ENCODE data around the gene PTPN20.
"Not testable (repeated sequence)": the region's sequence is repeated elsewhere in the genome, so short reads cannot be mapped to it uniquely, and the experiment has no call there.

Gene PTPN20

GRCh38 chr10:46952540-46952939, 41.3 kb downstream of the PTPN20 start:
- not testable (repeated sequence) for DNase-seq (ENCODE audit: low read depth in 2 of 2)

- DNase-seq (ENCODE audit: low read depth in 2 of 2) = not testable (repeated sequence)
Observed at GRCh38 chr10:46960742-46961141, 49.5 kb downstream of the PTPN20 start.

- DNase-seq (ENCODE audit: low read depth in 2 of 2) = not testable (repeated sequence)
Observed at GRCh38 chr10:46963356-46963755, 52.1 kb downstream of the PTPN20 start.

GRCh38 chr10:46967013-46967412, 55.8 kb downstream of the PTPN20 start:
- not testable (repeated sequence) for DNase-seq (ENCODE audit: low read depth in 2 of 2)

- not testable (repeated sequence) for DNase-seq (ENCODE audit: low read depth in 2 of 2)
Observed at GRCh38 chr10:46980223-46980622, 69.0 kb downstream of the PTPN20 start.

GRCh38 chr10:46987233-46987924, 76.2 kb downstream of the PTPN20 start:
- not testable (repeated sequence) for DNase-seq (ENCODE audit: low read depth in 2 of 2)

- no peak for DNase-seq (ENCODE audit: low read depth in 2 of 2)
Observed at GRCh38 chr10:46992803-46993561, 81.8 kb downstream of the PTPN20 start.

- DNase-seq (ENCODE audit: low read depth in 2 of 2) = no peak
Observed at GRCh38 chr10:46995234-46995633, 84.0 kb downstream of the PTPN20 start.

- no peak for DNase-seq (ENCODE audit: low read depth in 2 of 2)
Observed at GRCh38 chr10:46998192-46998591, 87.0 kb downstream of the PTPN20 start.

- no peak for DNase-seq (ENCODE audit: low read depth in 2 of 2)
Observed at GRCh38 chr10:46998595-46998994, 87.4 kb downstream of the PTPN20 start.

- DNase-seq (ENCODE audit: low read depth in 2 of 2) = no peak
Observed at GRCh38 chr10:46999217-46999616, 88.0 kb downstream of the PTPN20 start.

- DNase-seq (ENCODE audit: low read depth in 2 of 2) = no peak
Observed at GRCh38 chr10:47008769-47009168, 97.5 kb downstream of the PTPN20 start.

- no peak for DNase-seq (ENCODE audit: low read depth in 2 of 2)
Observed at GRCh38 chr10:47009215-47009838, 98.1 kb downstream of the PTPN20 start.

- no peak for DNase-seq (ENCODE audit: low read depth in 2 of 2)
Observed at GRCh38 chr10:47010036-47010435, 98.8 kb downstream of the PTPN20 start.

GRCh38 chr10:47012214-47012613, 101.0 kb downstream of the PTPN20 start:
- DNase-seq (ENCODE audit: low read depth in 2 of 2) = no peak

- DNase-seq (ENCODE audit: low read depth in 2 of 2) = no peak
Observed at GRCh38 chr10:47013507-47014154, 102.4 kb downstream of the PTPN20 start.

GRCh38 chr10:47015404-47015803, 104.2 kb downstream of the PTPN20 start:
- no peak for DNase-seq (ENCODE audit: low read depth in 2 of 2)

GRCh38 chr10:47016564-47016963, 105.3 kb downstream of the PTPN20 start:
- DNase-seq (ENCODE audit: low read depth in 2 of 2) = no peak

- DNase-seq (ENCODE audit: low read depth in 2 of 2) = no peak
Observed at GRCh38 chr10:47018026-47018735, 107.0 kb downstream of the PTPN20 start.

- no peak for DNase-seq (ENCODE audit: low read depth in 2 of 2)
Observed at GRCh38 chr10:47019155-47020145, 108.2 kb downstream of the PTPN20 start.
